Islet of Langerhans (tissue), 1 donor: ENCODE data around the gene MTHFS.

Experiments used
- FAIRE-seq: peaks from one replicate; lab custom pipeline; 2011; peaks lifted over from hg19 to GRCh38; lab: Jason Lieb, UNC

The MTHFS gene

DNA sequence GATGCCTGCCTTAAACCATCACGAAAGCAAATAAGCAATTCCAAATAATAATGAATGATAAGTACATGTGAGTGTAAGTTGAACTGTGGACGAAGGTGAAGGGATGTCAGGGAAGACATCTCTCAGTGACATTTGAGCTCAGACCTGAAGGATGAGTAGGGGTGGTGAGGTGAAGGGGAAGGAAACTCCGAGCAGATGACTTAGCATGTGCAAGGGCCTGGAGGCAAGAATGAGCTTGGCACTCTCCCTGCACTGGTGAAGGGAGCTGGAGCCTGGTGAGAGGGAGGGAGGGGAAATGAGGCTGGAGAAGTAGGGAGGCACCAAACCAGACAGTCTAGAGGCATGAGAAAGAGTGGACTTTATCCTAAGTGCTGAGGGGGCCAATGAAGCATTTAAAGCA is 84.3 kb downstream of the MTHFS start:
- no peak for FAIRE-seq

- no peak for FAIRE-seq
Observed at GRCh38 chr15:79811406-79812405, 85.1 kb downstream of the MTHFS start.

- no peak for FAIRE-seq
Observed at GRCh38 chr15:79804838-79805237, 92.0 kb downstream of the MTHFS start.

- FAIRE-seq: no peak
Observed at GRCh38 chr15:79798311-79798710, 98.5 kb downstream of the MTHFS start.
